ENCODE results near the gene CFAP119. TPM values are rescaled to one million over a fixed set of nuclear protein-coding genes. Genes with fewer than 3 reads are reported as not detected.

CFAP119 gene
- total RNA-seq, 1 experiment from 2014 or later: 11.7 TPM

DNA sequence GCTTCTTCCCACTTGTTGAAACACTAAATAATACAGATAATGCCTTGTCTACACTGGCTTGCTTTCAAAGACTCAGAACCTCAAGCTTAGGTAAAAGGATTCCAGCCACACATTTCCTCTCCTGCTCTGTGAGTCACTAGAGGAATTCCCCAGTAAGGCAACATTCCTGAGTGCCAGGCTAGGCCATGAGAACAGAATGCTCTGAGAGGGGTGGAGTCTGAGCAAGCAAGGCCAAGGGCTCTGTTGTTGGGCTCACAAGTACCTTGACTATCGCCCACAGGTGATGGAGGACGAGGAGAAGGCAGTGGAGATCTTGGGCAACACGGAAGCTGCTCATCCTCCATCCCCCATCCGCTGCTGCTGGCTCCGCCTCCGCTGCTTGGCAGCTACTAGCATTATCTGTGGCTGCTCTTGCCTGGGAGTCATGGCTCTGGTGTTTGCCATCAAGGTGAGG, 20.4 kb downstream of the CFAP119 start:
- H3K9me3 ChIP-seq (ENCODE audit: low read depth, low read length, poor library complexity, severe bottlenecking): no peaks in the 10 kb centered on the region
- intact Hi-C loops (cut with micrococcal nuclease; ENCODE audit: unreplicated experiment): no loop called here
- ChIA-PET CTCF (no interaction called here), POLR2A (ENCODE audit: low non-redundant PET) (no interaction called here)
- H3K4me3 ChIP-seq (ENCODE audit: low read depth, low read length, poor library complexity, severe bottlenecking): no peak overlapping the region
- H3K4me1 ChIP-seq (ENCODE audit: insufficient read depth, low read length, poor library complexity, severe bottlenecking): no peaks in the 10 kb centered on the region
- TF ChIP-seq, protein P1, sequence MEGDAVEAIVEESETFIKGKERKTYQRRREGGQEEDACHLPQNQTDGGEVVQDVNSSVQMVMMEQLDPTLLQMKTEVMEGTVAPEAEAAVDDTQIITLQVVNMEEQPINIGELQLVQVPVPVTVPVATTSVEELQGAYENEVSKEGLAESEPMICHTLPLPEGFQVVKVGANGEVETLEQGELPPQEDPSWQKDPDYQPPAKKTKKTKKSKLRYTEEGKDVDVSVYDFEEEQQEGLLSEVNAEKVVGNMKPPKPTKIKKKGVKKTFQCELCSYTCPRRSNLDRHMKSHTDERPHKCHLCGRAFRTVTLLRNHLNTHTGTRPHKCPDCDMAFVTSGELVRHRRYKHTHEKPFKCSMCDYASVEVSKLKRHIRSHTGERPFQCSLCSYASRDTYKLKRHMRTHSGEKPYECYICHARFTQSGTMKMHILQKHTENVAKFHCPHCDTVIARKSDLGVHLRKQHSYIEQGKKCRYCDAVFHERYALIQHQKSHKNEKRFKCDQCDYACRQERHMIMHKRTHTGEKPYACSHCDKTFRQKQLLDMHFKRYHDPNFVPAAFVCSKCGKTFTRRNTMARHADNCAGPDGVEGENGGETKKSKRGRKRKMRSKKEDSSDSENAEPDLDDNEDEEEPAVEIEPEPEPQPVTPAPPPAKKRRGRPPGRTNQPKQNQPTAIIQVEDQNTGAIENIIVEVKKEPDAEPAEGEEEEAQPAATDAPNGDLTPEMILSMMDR (conservative IDR thresholded peaks at IDR 0.05; ENCODE audit: low read depth, low read length): no peak
- no peak for TF ChIP-seq EZH2 (IDR thresholded peaks at IDR 0.05; ENCODE audit: borderline replicate concordance, low read depth, low read length, poor library complexity, severe bottlenecking)
- BruUV-seq (replicated peaks): no TSS peak
- peaks cover 54% of the 10 kb centered on the region for H3K36me3 ChIP-seq (ENCODE audit: insufficient read depth, low read length, poor library complexity, severe bottlenecking)
- H3K27me3 ChIP-seq (replicated peaks; ENCODE audit: insufficient read depth, low read depth, low read length, poor library complexity): no peaks in the 10 kb centered on the region
- DNase-seq (ENCODE audit: low spot score): peak; percentile 25
- no peak overlapping the region for H3K27ac ChIP-seq (ENCODE audit: low read depth, low read length, poor library complexity, severe bottlenecking)

DNA sequence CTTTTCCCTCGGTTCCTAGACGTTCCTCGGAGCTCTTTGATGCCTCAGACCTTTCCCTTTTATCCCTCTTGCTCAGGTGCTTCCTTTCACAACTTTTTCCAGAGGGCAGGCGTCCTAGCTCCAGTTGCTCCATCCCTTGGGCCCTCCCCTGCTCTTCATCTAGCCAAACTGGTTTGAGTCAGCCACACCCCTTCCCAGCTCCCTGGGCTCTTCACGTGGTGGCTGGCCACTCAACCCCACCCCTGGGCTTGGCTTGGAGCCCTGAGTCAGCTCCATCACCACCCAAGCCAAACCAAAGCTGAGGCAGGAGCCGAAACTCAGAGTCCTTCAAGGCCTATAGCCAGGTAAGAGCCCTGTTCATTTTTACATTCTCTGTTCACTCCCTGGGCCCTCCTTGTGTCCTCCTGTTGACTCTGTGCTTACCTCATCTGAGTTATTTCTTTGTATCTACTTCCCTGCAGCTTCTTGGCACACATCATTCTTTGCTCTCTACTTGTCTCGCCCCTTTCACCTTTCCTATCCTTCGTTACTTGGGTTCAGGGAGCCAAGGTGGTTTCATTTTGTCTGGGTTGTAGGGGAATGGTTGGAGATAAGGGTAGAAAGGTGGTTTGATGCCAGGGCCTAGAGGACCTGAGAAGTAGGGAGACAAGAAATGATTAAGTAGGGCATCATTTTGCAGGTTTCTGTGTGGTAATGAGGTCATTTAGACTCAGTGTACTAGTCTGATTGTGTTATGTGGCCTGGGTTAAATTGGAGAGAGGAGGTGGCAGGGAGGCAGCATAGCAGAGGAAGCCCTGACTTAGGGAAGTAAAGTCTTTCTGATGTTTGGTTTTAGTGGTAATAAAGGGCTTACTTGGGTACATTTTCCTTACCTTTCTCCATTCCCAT, 21.3 kb downstream of the CFAP119 start:
- BruUV-seq (replicated peaks): no TSS peak
- DNase-seq (ENCODE audit: low spot score): no peak
- H3K36me3 ChIP-seq (ENCODE audit: insufficient read depth, low read length, poor library complexity, severe bottlenecking): peaks cover 62% of the 10 kb centered on the region
- POLR2A ChIA-PET (ENCODE audit: low non-redundant PET): no interaction called here
- H3K27ac ChIP-seq (ENCODE audit: low read depth, low read length, poor library complexity, severe bottlenecking): peak overlapping the region; percentile 49
- no peaks in the 10 kb centered on the region for H3K4me1 ChIP-seq (ENCODE audit: insufficient read depth, low read length, poor library complexity, severe bottlenecking)
- no peak overlapping the region for H3K4me3 ChIP-seq (ENCODE audit: low read depth, low read length, poor library complexity, severe bottlenecking)
- no peaks in the 10 kb centered on the region for H3K9me3 ChIP-seq (ENCODE audit: low read depth, low read length, poor library complexity, severe bottlenecking)
- CTCF ChIA-PET: no interaction called here
- intact Hi-C loops (cut with micrococcal nuclease; ENCODE audit: unreplicated experiment): no loop called here
- H3K27me3 ChIP-seq (replicated peaks; ENCODE audit: insufficient read depth, low read depth, low read length, poor library complexity): no peaks in the 10 kb centered on the region
- TF ChIP-seq, protein P1 (conservative IDR thresholded peaks at IDR 0.05; ENCODE audit: low read depth, low read length): no peak
- no peak for TF ChIP-seq EZH2 (IDR thresholded peaks at IDR 0.05; ENCODE audit: borderline replicate concordance, low read depth, low read length, poor library complexity, severe bottlenecking)

DNA sequence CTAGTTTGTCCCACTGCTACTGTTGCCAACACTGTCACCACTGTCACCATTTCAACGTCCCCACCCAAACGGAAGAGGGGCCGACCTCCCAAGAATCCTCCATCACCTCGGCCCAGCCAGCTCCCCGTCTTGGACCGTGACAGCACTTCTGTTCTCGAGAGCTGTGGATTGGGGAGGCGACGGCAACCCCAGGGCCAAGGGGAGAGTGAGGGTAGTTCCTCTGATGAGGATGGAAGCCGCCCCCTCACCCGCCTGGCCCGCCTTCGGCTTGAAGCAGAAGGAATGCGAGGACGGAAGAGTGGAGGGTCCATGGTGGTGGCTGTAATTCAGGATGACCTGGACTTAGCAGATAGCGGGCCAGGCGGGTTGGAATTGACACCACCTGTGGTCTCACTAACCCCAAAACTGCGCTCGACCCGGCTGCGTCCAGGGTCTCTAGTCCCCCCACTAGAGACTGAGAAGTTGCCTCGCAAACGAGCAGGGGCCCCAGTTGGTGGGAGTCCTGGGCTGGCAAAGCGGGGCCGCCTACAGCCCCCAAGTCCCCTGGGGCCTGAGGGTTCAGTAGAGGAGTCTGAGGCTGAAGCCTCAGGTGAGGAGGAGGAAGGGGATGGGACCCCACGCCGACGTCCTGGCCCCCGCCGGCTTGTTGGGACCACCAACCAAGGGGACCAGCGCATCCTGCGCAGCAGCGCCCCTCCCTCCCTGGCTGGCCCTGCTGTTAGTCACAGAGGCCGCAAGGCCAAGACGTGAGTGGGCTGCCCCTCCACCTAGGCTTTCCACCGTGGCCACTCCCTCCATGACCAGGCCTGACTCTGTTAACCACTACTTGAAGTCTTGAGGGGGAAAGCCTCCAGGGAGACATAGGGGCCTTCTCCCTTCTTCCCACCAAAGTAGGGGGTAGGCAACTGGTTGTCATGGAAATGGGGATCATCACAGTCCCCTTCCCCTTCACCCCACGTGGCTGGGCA, 22.6 kb downstream of the CFAP119 start:
- POLR2A ChIA-PET (ENCODE audit: low non-redundant PET): no interaction called here
- Histone ChIP-seq H3K9me3 (ENCODE audit: low read depth, low read length, poor library complexity, severe bottlenecking) (no peaks in the 10 kb centered on the region), H3K4me1 (ENCODE audit: insufficient read depth, low read length, poor library complexity, severe bottlenecking) (no peaks in the 10 kb centered on the region), H3K4me3 (ENCODE audit: low read depth, low read length, poor library complexity, severe bottlenecking) (no peak overlapping the region), H3K36me3 (ENCODE audit: insufficient read depth, low read length, poor library complexity, severe bottlenecking) (peaks cover 69% of the 10 kb centered on the region), H3K27me3 (replicated peaks; ENCODE audit: insufficient read depth, low read depth, low read length, poor library complexity) (no peaks in the 10 kb centered on the region), H3K27ac (ENCODE audit: low read depth, low read length, poor library complexity, severe bottlenecking) (no peak overlapping the region)
- BruUV-seq (replicated peaks): no TSS peak
- DNase-seq (ENCODE audit: low spot score): no peak
- no peak for TF ChIP-seq EZH2 (IDR thresholded peaks at IDR 0.05; ENCODE audit: borderline replicate concordance, low read depth, low read length, poor library complexity, severe bottlenecking)
- TF ChIP-seq, protein P1 (conservative IDR thresholded peaks at IDR 0.05; ENCODE audit: low read depth, low read length): no peak
- CTCF ChIA-PET: no interaction called here
- intact Hi-C loops (cut with micrococcal nuclease; ENCODE audit: unreplicated experiment): no loop called here
